SK-N-MC (cell line): ENCODE measurements around the gene PRKCB.

Experiments used
- DNase-seq: peaks from one replicate; pipeline ENCODE4 v3.0.0-alpha.2; 2011; ENCODE audit warnings: low read depth, low spot score
- H3K27ac ChIP-seq: fragments of 200-600 bp; sonication (generic); 2 replicates; pipeline ENCODE4 v1.5.1; 2016; ENCODE audit warnings: mixed run types
- H3K36me3 ChIP-seq: fragments of 200-600 bp; sonication (generic); 2 replicates; pipeline ENCODE4 v1.6.1; 2017; ENCODE audit warnings: antibody characterized with exemption, low read length, mixed read lengths; ENCODE audit not compliant: insufficient read depth
- H3K4me3 ChIP-seq: fragments of 200-600 bp; sonication (generic); 2 replicates; pipeline ENCODE4 v1.5.1; 2016
- H3K9ac ChIP-seq: fragments of 200-600 bp; sonication (generic); 2 replicates; pipeline ENCODE4 v1.8.0; 2017; ENCODE audit warnings: mixed run types, mixed read lengths; ENCODE audit not compliant: insufficient read length
- H3K9me3 ChIP-seq: fragments of 200-600 bp; sonication (generic); 2 replicates; pipeline ENCODE4 v1.6.1; 2017; ENCODE audit warnings: low read depth, mild to moderate bottlenecking, antibody characterized with exemption, low read length, moderate library complexity, mixed read lengths
- EZH2 ChIP-seq: fragments of 200-600 bp; sonication (generic); IDR thresholded peaks from one replicate; pipeline ENCODE4 v1.6.1; 2017; ENCODE audit warnings: antibody characterized with exemption
- FOXP2 ChIP-seq: optimal IDR thresholded peaks from 2 replicates; pipeline ENCODE3; 2011; ENCODE audit warnings: mild to moderate bottlenecking, moderate library complexity; ENCODE audit not compliant: insufficient read depth; ENCODE audit errors: extremely low read length, control extremely low read depth
- POLR2AphosphoS5 ChIP-seq: IDR thresholded peaks from 2 replicates; pipeline ENCODE4 v1.6.1; 2012; ENCODE audit warnings: mild to moderate bottlenecking, low read depth, low read length, borderline replicate concordance

The PRKCB gene

GRCh38 chr16:23969468-23970297 lies 133.9 kb downstream of the PRKCB start:
- no peaks in the 10 kb centered on the region for H3K9me3 ChIP-seq
- H3K4me3 ChIP-seq: no peak overlapping the region
- no peak overlapping the region for H3K27ac ChIP-seq

GRCh38 chr16:23974223-23974622 lies 138.4 kb downstream of the PRKCB start:
- Histone ChIP-seq H3K36me3 (no peaks in the 10 kb centered on the region), H3K4me3 (no peak overlapping the region), H3K27ac (no peak overlapping the region), H3K9ac (no peak overlapping the region), H3K9me3 (no peaks in the 10 kb centered on the region)
- DNase-seq: no peak
- TF ChIP-seq POLR2AphosphoS5 (no peak), EZH2 (no peak), FOXP2 (no peak)

More at GRCh38 chr16:23969468-23970297, 133.9 kb downstream of the PRKCB start:
- no peaks in the 10 kb centered on the region for H3K36me3 ChIP-seq
- no peak for TF ChIP-seq POLR2AphosphoS5
- no peak overlapping the region for H3K9ac ChIP-seq
- DNase-seq: no peak

GRCh38 chr16:23975293-23975692 lies 139.5 kb downstream of the PRKCB start:
- no peak for TF ChIP-seq EZH2

GRCh38 chr16:23976091-23976490 lies 140.3 kb downstream of the PRKCB start:
- H3K9me3 ChIP-seq: no peaks in the 10 kb centered on the region
- DNase-seq: no peak
- no peak overlapping the region for H3K9ac ChIP-seq
- H3K27ac ChIP-seq: no peak overlapping the region
- no peak overlapping the region for H3K4me3 ChIP-seq
- TF ChIP-seq FOXP2: no peak
- TF ChIP-seq EZH2: no peak
- no peak for TF ChIP-seq POLR2AphosphoS5
- no peaks in the 10 kb centered on the region for H3K36me3 ChIP-seq

More at GRCh38 chr16:23975293-23975692, 139.5 kb downstream of the PRKCB start:
- DNase-seq: no peak
- Histone ChIP-seq H3K9ac (no peak overlapping the region), H3K9me3 (no peaks in the 10 kb centered on the region), H3K36me3 (no peaks in the 10 kb centered on the region), H3K27ac (no peak overlapping the region), H3K4me3 (no peak overlapping the region)

GRCh38 chr16:23976524-23976923 lies 140.7 kb downstream of the PRKCB start:
- DNase-seq: no peak
- no peak overlapping the region for H3K27ac ChIP-seq
- H3K9ac ChIP-seq: no peak overlapping the region
- TF ChIP-seq FOXP2 (no peak), EZH2 (no peak), POLR2AphosphoS5 (no peak)
- no peaks in the 10 kb centered on the region for H3K36me3 ChIP-seq
- H3K9me3 ChIP-seq: no peaks in the 10 kb centered on the region
- no peak overlapping the region for H3K4me3 ChIP-seq

- no peak overlapping the region for H3K27ac ChIP-seq
- H3K4me3 ChIP-seq: no peak overlapping the region
- no peak overlapping the region for H3K9ac ChIP-seq
- TF ChIP-seq EZH2: no peak
- TF ChIP-seq POLR2AphosphoS5: no peak
- no peak for TF ChIP-seq FOXP2
- H3K9me3 ChIP-seq: no peaks in the 10 kb centered on the region
- no peak for DNase-seq
- H3K36me3 ChIP-seq: no peaks in the 10 kb centered on the region
Observed at GRCh38 chr16:23979441-23979840, 143.7 kb downstream of the PRKCB start.

GRCh38 chr16:23979982-23980381 lies 144.2 kb downstream of the PRKCB start:
- H3K9me3 ChIP-seq: no peaks in the 10 kb centered on the region
- no peaks in the 10 kb centered on the region for H3K36me3 ChIP-seq
- H3K9ac ChIP-seq: no peak overlapping the region
- no peak overlapping the region for H3K4me3 ChIP-seq
- no peak for DNase-seq
- TF ChIP-seq EZH2 (no peak), FOXP2 (no peak), POLR2AphosphoS5 (no peak)
- H3K27ac ChIP-seq: peak overlapping the region; percentile 62

GRCh38 chr16:23981429-23982399 lies 145.9 kb downstream of the PRKCB start:
- Histone ChIP-seq H3K4me3 (no peak overlapping the region), H3K27ac (peak overlapping the region; percentile 62; the same call in 1 of the 2 replicates), H3K9me3 (no peaks in the 10 kb centered on the region), H3K36me3 (no peaks in the 10 kb centered on the region), H3K9ac (no peak overlapping the region)
- TF ChIP-seq FOXP2: no peak
- no peak for DNase-seq
